HepG2 (cell line): Measurements from ENCODE around the gene SRXN1. TPM values are rescaled to one million over a fixed set of nuclear protein-coding genes. Genes with fewer than 3 reads are reported as not detected.
A peak's percentile ranks its signal among the peaks of the same experiment; 100 is the strongest.

Experiments
- ATAC-seq: fragments of 200-7000 bp; cut with Tn5 transposase; 3 replicates; pipeline ENCODE4 v1.9.1; 2020; ENCODE audit warnings: mild to moderate bottlenecking, moderate library complexity
- BruUV-seq: library from RNA; stranded (reverse); fragments of 400-500 nt; replicated peaks from 2 replicates; lab custom pipeline; 2021; lab: Mats Ljungman, UMichigan
- CTCF ChIA-PET: fragments of 300-600 bp; formaldehyde crosslinking; extraction: SDS; loops from one replicate; lab custom pipeline; 2021; ENCODE audit warnings: low total read pairs, inconsistent platforms, low intra/inter-chr PET ratio; lab: Yijun Ruan, JAX
- POLR2A ChIA-PET: fragments of 350-600 bp; sonication (Branson Sonifier 250); formaldehyde crosslinking; loops from one replicate; lab custom pipeline; 2020; ENCODE audit warnings: antibody characterized with exemption, inconsistent platforms; lab: Yijun Ruan, JAX
- DNase-seq: peaks from one replicate; pipeline ENCODE4 v3.0.0-alpha.2; 2015; ENCODE audit warnings: low spot score
- FAIRE-seq: peaks from 3 replicates; lab custom pipeline; 2011; peaks lifted over from hg19 to GRCh38; lab: Jason Lieb, UNC
- H2AFZ ChIP-seq: one replicate; pipeline ENCODE4 v1.6.1; 2011; ENCODE audit warnings: low read length, inconsistent platforms
- H3K27ac ChIP-seq: fragments of 300-600 bp; 3 replicates; pipeline ENCODE4 v1.8.0; 2011; ENCODE audit warnings: mixed run types, mild to moderate bottlenecking, mixed read lengths, low read length, inconsistent platforms; ENCODE audit not compliant: insufficient read depth; ENCODE audit errors: extremely low read length
- H3K27me3 ChIP-seq, 2 experiments: fragments of 200-600 bp in 1 of 2; 2 replicates in 1 of 2; 3 replicates in 1 of 2; pipeline versions ENCODE4 v1.6.0 to v1.8.0; 2011; ENCODE audit warnings: low read length in 2 of 2, mild to moderate bottlenecking in 2 of 2, moderate library complexity in 2 of 2, inconsistent platforms in 1 of 2; ENCODE audit not compliant: insufficient read depth in 2 of 2, control insufficient read depth in 1 of 2
- H3K36me3 ChIP-seq, 2 experiments: fragments of 200-600 bp in 1 of 2; replicated peaks in 1 of 2; 2 replicates in 1 of 2; 3 replicates in 1 of 2; pipeline versions ENCODE4 v1.5.1 to v1.8.0; 2011; ENCODE audit warnings: low read length in 2 of 2, inconsistent platforms in 1 of 2; ENCODE audit not compliant: insufficient read depth in 2 of 2, control insufficient read depth in 1 of 2
- H3K4me1 ChIP-seq: 2 replicates; pipeline ENCODE4 v1.5.1; 2012; ENCODE audit warnings: low read length, inconsistent platforms; ENCODE audit not compliant: insufficient read depth
- H3K4me2 ChIP-seq: 2 replicates; pipeline ENCODE4 v1.6.0; 2011; ENCODE audit warnings: low read depth, low read length, inconsistent platforms
- H3K4me3 ChIP-seq, 3 experiments: fragments of 200-600 bp in 1 of 3; sonication (generic), shearing (Covaris generic) in 1 of 3; replicated peaks in 1 of 3; 2 replicates each; pipeline ENCODE4 v1.5.1; 2011 to 2016; ENCODE audit warnings: low read length in 3 of 3, inconsistent platforms in 2 of 3, low read depth in 2 of 3, mild to moderate bottlenecking in 2 of 3, control low read depth in 1 of 3, mixed read lengths in 1 of 3; ENCODE audit not compliant: insufficient read depth in 1 of 3
- H3K79me2 ChIP-seq: one replicate; pipeline ENCODE4 v1.6.1; 2011; ENCODE audit warnings: low read length, inconsistent platforms; ENCODE audit not compliant: insufficient read depth
- H3K9ac ChIP-seq: 2 replicates; pipeline ENCODE4 v1.6.0; 2011; ENCODE audit warnings: mild to moderate bottlenecking, low read depth, low read length, inconsistent platforms; ENCODE audit not compliant: insufficient read depth
- H3K9me3 ChIP-seq: 2 replicates; pipeline ENCODE4 v1.5.1; 2012; ENCODE audit warnings: mild to moderate bottlenecking, low read length
- H4K20me1 ChIP-seq: 2 replicates; pipeline ENCODE4 v1.6.0; 2011; ENCODE audit warnings: inconsistent platforms, mild to moderate bottlenecking, low read length, moderate library complexity; ENCODE audit not compliant: insufficient read depth
- AHR ChIP-seq: IDR thresholded peaks from 2 replicates; pipeline ENCODE4 v1.6.1; 2018; ENCODE audit warnings: missing genetic modification reagents, missing compliant biosample characterization
- CHD2 ChIP-seq: IDR thresholded peaks from 2 replicates; pipeline ENCODE4 v1.6.1; 2011; ENCODE audit warnings: low read depth, low read length, improper control_type of control experiment
- CTCF ChIP-seq: sonication (generic); formaldehyde crosslinking; IDR thresholded peaks from 2 replicates; pipeline ENCODE4 v1.5.0; 2020; ENCODE audit warnings: mild to moderate bottlenecking, missing genetic modification reagents, moderate library complexity
- HHEX ChIP-seq: IDR thresholded peaks from 2 replicates; pipeline ENCODE4 v1.6.1; 2016; ENCODE audit warnings: control low read depth
- KMT2A ChIP-seq: sonication (generic); formaldehyde crosslinking; IDR thresholded peaks from 2 replicates; pipeline ENCODE4 v1.4.0; 2020; ENCODE audit warnings: missing genetic modification reagents
- NCOA5 ChIP-seq: sonication (generic); formaldehyde crosslinking; IDR thresholded peaks from 2 replicates; pipeline ENCODE4 v1.4.0; 2020; ENCODE audit warnings: missing genetic modification reagents
- PAXIP1 ChIP-seq: sonication (generic); formaldehyde crosslinking; conservative IDR thresholded peaks from 2 replicates; pipeline ENCODE4 v1.4.0; 2020; ENCODE audit warnings: mild to moderate bottlenecking, missing genetic modification reagents, moderate library complexity
- PRMT3 ChIP-seq: sonication (generic); formaldehyde crosslinking; IDR thresholded peaks from 2 replicates; pipeline ENCODE4 v1.8.1; 2022; ENCODE audit warnings: low read depth, mild to moderate bottlenecking, moderate library complexity, missing genetic modification reagents, borderline replicate concordance
- ZBED4 ChIP-seq: sonication (generic); formaldehyde crosslinking; IDR thresholded peaks from 2 replicates; pipeline ENCODE4 v1.4.0; 2020; ENCODE audit warnings: missing genetic modification reagents, borderline replicate concordance
- ZC3H4 ChIP-seq: sonication (generic); formaldehyde crosslinking; IDR thresholded peaks from 2 replicates; pipeline ENCODE4 v1.4.0; 2020; ENCODE audit warnings: missing genetic modification reagents, borderline replicate concordance
- ZFP36L2 ChIP-seq: sonication (generic); formaldehyde crosslinking; IDR thresholded peaks from 2 replicates; pipeline ENCODE4 v1.4.0; 2020; ENCODE audit warnings: missing genetic modification reagents
- ZFX ChIP-seq: sonication (generic); formaldehyde crosslinking; IDR thresholded peaks from 2 replicates; pipeline ENCODE4 v1.4.0; 2020; ENCODE audit warnings: mild to moderate bottlenecking, low read depth, missing genetic modification reagents, moderate library complexity
- ZNF138 ChIP-seq: sonication (generic); formaldehyde crosslinking; IDR thresholded peaks from 2 replicates; pipeline ENCODE4 v1.5.0; 2020; ENCODE audit warnings: mild to moderate bottlenecking, low read depth, missing genetic modification reagents
- ZNF557 ChIP-seq: sonication (generic); formaldehyde crosslinking; IDR thresholded peaks from 2 replicates; pipeline ENCODE4 v1.4.0; 2020; ENCODE audit warnings: missing genetic modification reagents
- ZNF605 ChIP-seq: sonication (generic); formaldehyde crosslinking; IDR thresholded peaks from 2 replicates; pipeline ENCODE4 v1.8.0; 2022; ENCODE audit warnings: mild to moderate bottlenecking, missing genetic modification reagents
- ZNF619 ChIP-seq: sonication (generic); formaldehyde crosslinking; IDR thresholded peaks from 2 replicates; pipeline ENCODE4 v1.4.0; 2020; ENCODE audit warnings: mild to moderate bottlenecking, missing genetic modification reagents
- WGBS: methylation state at CpG from one replicate; pipeline ENCODE4 v1.1.6; 2017; ENCODE audit warnings: low lambda C conversion rate; 5-methylcytosine and 5-hydroxymethylcytosine counted together
- in situ Hi-C: cut with HindIII; loops from 2 replicates; pipeline ENCODE4 v1.10.0; 2017; ENCODE audit warnings: low pct_unique_long_range_greater_than_20kb; ENCODE audit not compliant: extremely low pct_ligation_motif_present
- intact Hi-C: fragments of 100-400 bp; cut with micrococcal nuclease; formaldehyde crosslinking; loops from one replicate; pipeline ENCODE4 v1.10.0; 2022; ENCODE audit not compliant: unreplicated experiment
- polyA plus RNA-seq, 8 experiments: library from polyadenylated mRNA; depleted of rRNA in 3 of 8; stranded (reverse) in 7 of 8; unstranded in 1 of 8; fragments of >200 nt; fragmentation: Illumina TruSeq in 4 of 8; extraction: Trizol in 4 of 8; gene quantifications; 2 replicates each; pipeline versions ENCODE4 v1.2.1 to v1.2.3, GENCODE V29; 2011 to 2016; ENCODE audit warnings: low read depth in 4 of 8, missing spikeins in 1 of 8, mixed read lengths in 1 of 8; ENCODE audit not compliant: insufficient read depth in 1 of 8
- total RNA-seq, 5 experiments: library from RNA; depleted of rRNA; stranded (reverse); fragments of >200 nt; fragmentation: Illumina TruSeq; extraction: Trizol; gene quantifications; 2 replicates each; pipeline ENCODE4 v1.2.3, GENCODE V29; 2016; ENCODE audit warnings: low read depth in 1 of 5

The SRXN1 gene
- total and polyA plus RNA-seq, 2 of the 13 experiments (the other 11 are each of a cell fraction or from before 2014, with no cell fraction given), result 29.9 to 87.7 TPM

- TF ChIP-seq ZBED4 (CRISPR knock-in tag) (no peak), ZNF138 (no peak), HHEX (CRISPR knock-in tag) (no peak)
Observed at GRCh38 chr20:689348-689747, 36.3 kb upstream of the SRXN1 start (continued).

- in situ Hi-C loops, result no loop called here
- Histone ChIP-seq H4K20me1 (no peaks in the 10 kb centered on the region), H3K27ac (no peak overlapping the region), H2AFZ (no peak overlapping the region), H3K27me3 (peaks cover 3 to 42% of the 10 kb centered on the region in 2 experiments; a peak in 4 of 5 replicates), H3K4me2 (no peak overlapping the region), H3K36me3 (no peaks in the 10 kb centered on the region), H3K79me2 (no peaks in the 10 kb centered on the region), H3K9me3 (no peaks in the 10 kb centered on the region), H3K9ac (no peak overlapping the region), H3K4me1 (peaks cover 7% of the 10 kb centered on the region; the same call in 1 of the 2 replicates), H3K4me3 (no peak overlapping the region)
- no TSS peak for BruUV-seq
- CTCF ChIA-PET, result no interaction called here
- WGBS, result 3% methylated on average over 13 of the region's 13 CpGs
- DNase-seq (peak; percentile 41), ATAC-seq (peak; percentile 92), FAIRE-seq (no peak)
- intact Hi-C loops, result no loop called here
- POLR2A ChIA-PET, result no interaction called here
- TF ChIP-seq NCOA5, result no peak
- no peak for TF ChIP-seq ZFX (CRISPR knock-in tag)
- peak; percentile 50; the same call in 1 of the 2 replicates for TF ChIP-seq ZNF619
- TF ChIP-seq ZFP36L2, result no peak
- no peak for TF ChIP-seq ZNF605 (CRISPR knock-in tag)
- 0 out of 2 replicates have a peak, but pooled peaks have one; percentile 17 for TF ChIP-seq CTCF (CRISPR knock-in tag)
- no peak for TF ChIP-seq CHD2
- TF ChIP-seq PAXIP1, result no peak
- TF ChIP-seq ZNF557 (CRISPR knock-in tag), result no peak
- no peak for TF ChIP-seq AHR (CRISPR knock-in tag)
- no peak for TF ChIP-seq KMT2A (CRISPR knock-in tag)
- no peak for TF ChIP-seq PRMT3
- no peak for TF ChIP-seq ZC3H4 (CRISPR knock-in tag)
Observed at GRCh38 chr20:688809-689212, 35.8 kb upstream of the SRXN1 start.
